HG02610 (cell line): ENCODE measurements around the gene SOX13.

ENCODE experiments used
- ATAC-seq: cut with Tn5 transposase; IDR thresholded peaks from one replicate; pipeline ENCODE4 v1.9.1; 2021; ENCODE audit warnings: mild to moderate bottlenecking, moderate library complexity; ENCODE audit not compliant: unreplicated experiment

Gene SOX13

GRCh38 chr1:204176049-204176448 lies 103.1 kb downstream of the SOX13 start:
- no peak for ATAC-seq

GRCh38 chr1:204177133-204177532 lies 104.2 kb downstream of the SOX13 start:
- ATAC-seq = no peak
